GM12878 (cell line): Measurements from ENCODE around the gene PERM1. TPM values are rescaled to one million over a fixed set of nuclear protein-coding genes. Genes with fewer than 3 reads are reported as not detected.

Experiments used
- ATAC-seq: fragments of 200-7000 bp; cut with Tn5 transposase; 3 replicates; pipeline ENCODE4 v1.9.1; 2020; ENCODE audit warnings: mild to moderate bottlenecking, moderate library complexity
- BruUV-seq: library from RNA; stranded (reverse); fragments of 400-500 nt; replicated peaks from 2 replicates; lab custom pipeline; 2021; lab: Mats Ljungman, UMichigan
- CTCF ChIA-PET: fragments of 300-600 bp; sonication (Branson Sonifier 250); formaldehyde crosslinking; extraction: SDS; loops from one replicate; lab custom pipeline; 2021; ENCODE audit warnings: inconsistent platforms; lab: Yijun Ruan, JAX
- POLR2A ChIA-PET: fragments of 350-600 bp; formaldehyde crosslinking; extraction: SDS; loops from one replicate; lab custom pipeline; 2021; ENCODE audit warnings: inconsistent platforms; lab: Charles Lee
- RAD21 ChIA-PET: fragments of 300-600 bp; sonication (Branson Sonifier 250); formaldehyde crosslinking; loops from one replicate; lab custom pipeline; 2023; ENCODE audit warnings: antibody characterized with exemption; ENCODE audit not compliant: unreplicated experiment; lab: Charles Lee
- SMC1A ChIA-PET: fragments of 300-600 bp; sonication (Branson Sonifier 250); formaldehyde crosslinking; loops from one replicate; lab custom pipeline; 2023; ENCODE audit not compliant: unreplicated experiment, uncharacterized antibody; lab: Charles Lee
- DNase-seq: peaks from one replicate; pipeline ENCODE4 v3.0.0-alpha.2; 2011; ENCODE audit warnings: low read depth, low spot score
- FAIRE-seq: peaks from 3 replicates; lab custom pipeline; 2011; peaks lifted over from hg19 to GRCh38; lab: Jason Lieb, UNC
- H2AFZ ChIP-seq: 2 replicates; pipeline ENCODE4 v1.6.0; 2011; ENCODE audit warnings: low read depth, low read length, control low read depth; ENCODE audit not compliant: control insufficient read depth
- H3K27ac ChIP-seq: 2 replicates; pipeline ENCODE4 v1.5.1; 2011; ENCODE audit warnings: control low read depth; ENCODE audit not compliant: control insufficient read depth, insufficient read depth
- H3K27me3 ChIP-seq, 2 experiments: replicated peaks in 1 of 2; 2 replicates each; pipeline versions ENCODE4 v1.6.0 to v1.6.1; 2011; ENCODE audit warnings: low read length in 1 of 2; ENCODE audit not compliant: control insufficient read depth in 2 of 2, insufficient read depth in 2 of 2
- H3K36me3 ChIP-seq, 2 experiments: 2 replicates each; pipeline ENCODE4 v1.5.1; 2011; ENCODE audit warnings: low read length in 1 of 2; ENCODE audit not compliant: control insufficient read depth in 2 of 2, insufficient read depth in 2 of 2
- H3K4me1 ChIP-seq: 2 replicates; pipeline ENCODE4 v1.6.1; 2011; ENCODE audit warnings: mild to moderate bottlenecking, low read length, moderate library complexity, mixed read lengths; ENCODE audit not compliant: control insufficient read depth, insufficient read depth
- H3K4me2 ChIP-seq: 2 replicates; pipeline ENCODE4 v1.6.0; 2011; ENCODE audit warnings: control low read depth; ENCODE audit not compliant: control insufficient read depth, insufficient read depth
- H3K4me3 ChIP-seq: fragments of 200-600 bp; sonication (generic); 2 replicates; pipeline ENCODE4 v1.5.1; 2016
- H3K79me2 ChIP-seq: 2 replicates; pipeline ENCODE4 v1.6.0; 2011; ENCODE audit warnings: low read length; ENCODE audit not compliant: control insufficient read depth, insufficient read depth
- H3K9ac ChIP-seq: 2 replicates; pipeline ENCODE4 v1.8.0; 2011; ENCODE audit warnings: low read length, control low read depth, mixed read lengths; ENCODE audit not compliant: control insufficient read depth, insufficient read depth
- H3K9me3 ChIP-seq: replicated peaks from 3 replicates; pipeline ENCODE4 v1.5.1; 2011; ENCODE audit warnings: mild to moderate bottlenecking, low read length; ENCODE audit not compliant: control insufficient read depth, insufficient read depth
- H4K20me1 ChIP-seq: 2 replicates; pipeline ENCODE4 v1.6.0; 2011; ENCODE audit not compliant: control insufficient read depth, insufficient read depth
- GABPA ChIP-seq: IDR thresholded peaks from 2 replicates; pipeline ENCODE4 v1.6.1; 2014; ENCODE audit warnings: antibody characterized with exemption, low read depth, mild to moderate bottlenecking, inconsistent platforms
- JUNB ChIP-seq: IDR thresholded peaks from 2 replicates; pipeline ENCODE4 v1.6.1; 2016; ENCODE audit warnings: antibody characterized with exemption, mild to moderate bottlenecking
- JUND ChIP-seq: IDR thresholded peaks from 2 replicates; pipeline ENCODE4 v1.6.1; 2012; ENCODE audit warnings: low read depth, mild to moderate bottlenecking, low read length, improper control_type of control experiment, moderate library complexity
- MEF2B ChIP-seq: fragments of 450-650 bp; IDR thresholded peaks from 2 replicates; pipeline ENCODE4 v1.6.1; 2018; ENCODE audit warnings: mild to moderate bottlenecking, moderate library complexity; ENCODE audit not compliant: partially characterized antibody, poor library complexity, severe bottlenecking
- NR2F1 ChIP-seq: fragments of 450-650 bp; conservative IDR thresholded peaks from 2 replicates; pipeline ENCODE4 v1.6.1; 2017; ENCODE audit warnings: mild to moderate bottlenecking
- PAX5 ChIP-seq: IDR thresholded peaks from 2 replicates; pipeline ENCODE4 v1.6.1; 2011; ENCODE audit warnings: low read depth, low read length, borderline replicate concordance
- PAX8 ChIP-seq: fragments of 450-650 bp; IDR thresholded peaks from 2 replicates; pipeline ENCODE4 v1.6.1; 2017; ENCODE audit warnings: mild to moderate bottlenecking, moderate library complexity
- PML ChIP-seq: IDR thresholded peaks from 2 replicates; pipeline ENCODE4 v1.6.1; 2012; ENCODE audit warnings: low read length, inconsistent platforms
- RAD21 ChIP-seq: IDR thresholded peaks from 2 replicates; pipeline ENCODE4 v1.6.1; 2011; ENCODE audit warnings: mild to moderate bottlenecking, low read depth, low read length, moderate library complexity; ENCODE audit not compliant: insufficient read depth
- RAD51 ChIP-seq: fragments of 450-650 bp; IDR thresholded peaks from 2 replicates; pipeline ENCODE4 v1.6.1; 2016; ENCODE audit warnings: moderate library complexity, mild to moderate bottlenecking, inconsistent platforms
- SMAD1 ChIP-seq: fragments of 450-650 bp; IDR thresholded peaks from 2 replicates; pipeline ENCODE4 v1.6.1; 2018; ENCODE audit warnings: mild to moderate bottlenecking, low read depth; ENCODE audit not compliant: partially characterized antibody
- SRF ChIP-seq, 2 experiments: IDR thresholded peaks; 2 replicates each; pipeline ENCODE4 v1.6.1; 2011; ENCODE audit warnings: low read depth in 2 of 2, low read length in 2 of 2, mild to moderate bottlenecking in 1 of 2, moderate library complexity in 1 of 2
- TARDBP ChIP-seq: IDR thresholded peaks from 2 replicates; pipeline ENCODE4 v1.6.1; 2016; ENCODE audit warnings: borderline replicate concordance
- USF2 ChIP-seq: IDR thresholded peaks from 2 replicates; pipeline ENCODE4 v1.6.1; 2011; ENCODE audit warnings: low read depth, low read length, improper control_type of control experiment, borderline replicate concordance
- ZNF207 ChIP-seq: fragments of 450-650 bp; IDR thresholded peaks from 2 replicates; pipeline ENCODE4 v1.6.1; 2014; ENCODE audit warnings: antibody characterized with exemption, mild to moderate bottlenecking, borderline replicate concordance
- WGBS: methylation state at CpG from one replicate; pipeline ENCODE4 v1.1.6; 2016; ENCODE audit warnings: low lambda C conversion rate; ENCODE audit not compliant: insufficient replicate concordance, insufficient coverage; ENCODE audit errors: missing lambda C conversion rate; 5-methylcytosine and 5-hydroxymethylcytosine counted together
- in situ Hi-C: fragments of 300-500 bp; cut with MboI; formaldehyde crosslinking; loops from 9 replicates; pipeline ENCODE4 v1.14.3; 2018; ENCODE audit warnings: mixed read lengths
- intact Hi-C: fragments of 100-400 bp; cut with micrococcal nuclease; formaldehyde crosslinking; loops from one replicate; pipeline ENCODE4 v1.14.2; 2022; ENCODE audit not compliant: unreplicated experiment
- polyA plus RNA-seq, 11 experiments: library from polyadenylated mRNA; depleted of rRNA in 4 of 11; unstranded in 6 of 11; stranded (reverse) in 5 of 11; fragments of >200 nt; fragmentation: Nextera tagmentation in 4 of 11; fragmentation: Illumina TruSeq in 1 of 11; extraction: Ambion mirVana in 4 of 11; extraction: Trizol in 1 of 11; gene quantifications; 1 replicate in 1 of 11; 2 replicates in 10 of 11; pipeline versions ENCODE4 v1.2.1 to v1.2.3, GENCODE V29; 2011 to 2016; ENCODE audit warnings: inconsistent platforms in 2 of 11, missing spikeins in 2 of 11, low read depth in 1 of 11
- total RNA-seq, 4 experiments: library from RNA; depleted of rRNA in 3 of 4; stranded (reverse); fragments of >200 nt in 3 of 4; fragmentation: Illumina TruSeq in 1 of 4; extraction: Trizol in 1 of 4; gene quantifications; 2 replicates each; pipeline versions ENCODE4 v1.2.1 to v1.2.3, GENCODE V29; 2013 to 2021
- TF ChIP-seq, protein P1 (sequence below): IDR thresholded peaks from 2 replicates; pipeline ENCODE4 v1.6.1; 2012; ENCODE audit warnings: low read depth, low read length, improper control_type of control experiment

The PERM1 gene
- total and polyA plus RNA-seq, 10 of the 15 experiments (the other 5 are each of a cell fraction or from before 2014, with no cell fraction given) = not detected

DNA sequence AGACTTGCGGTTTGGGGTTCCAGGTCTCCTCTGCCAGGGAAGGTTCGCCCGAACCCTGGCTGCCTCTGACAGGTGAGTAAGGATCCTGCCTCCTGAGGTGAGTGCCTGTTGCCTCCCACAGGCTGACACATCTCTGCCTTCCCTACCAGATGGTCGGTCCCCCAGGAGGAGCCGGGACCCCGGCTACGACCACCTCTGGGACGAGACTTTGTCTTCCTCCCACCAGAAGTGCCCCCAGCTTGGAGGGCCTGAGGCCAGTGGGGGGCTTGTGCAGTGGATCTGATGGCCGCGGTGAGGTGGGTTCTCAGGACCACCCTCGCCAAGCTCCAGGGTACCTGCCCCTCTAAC lies 7.6 kb downstream of the PERM1 start:
- no peaks in the 10 kb centered on the region for H3K79me2 ChIP-seq
- DNase-seq (no peak), FAIRE-seq (no peak), ATAC-seq (no peak)
- no TSS peak for BruUV-seq
- no peaks in the 10 kb centered on the region for H3K4me1 ChIP-seq
- TF ChIP-seq SMAD1 (no peak), TARDBP (no peak), RAD51 (no peak), JUND (no peak), USF2 (no peak), MEF2B (no peak), PAX8 (no peak), NR2F1 (no peak), JUNB (no peak), RAD21 (no peak), PML (no peak), SRF (IDR thresholded peaks at IDR 0.05; ENCODE audit: low read depth in 2 of 2, low read length in 2 of 2) (no peak), ZNF207 (no peak), GABPA (no peak), PAX5 (no peak)
- TF ChIP-seq, protein P1, sequence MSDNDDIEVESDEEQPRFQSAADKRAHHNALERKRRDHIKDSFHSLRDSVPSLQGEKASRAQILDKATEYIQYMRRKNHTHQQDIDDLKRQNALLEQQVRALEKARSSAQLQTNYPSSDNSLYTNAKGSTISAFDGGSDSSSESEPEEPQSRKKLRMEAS = no peak
- intact Hi-C loops = no loop called here
- H3K4me2 ChIP-seq = no peak overlapping the region
- H3K4me3 ChIP-seq = no peak overlapping the region
- SMC1A ChIA-PET = no interaction called here
- no peak overlapping the region for H3K9ac ChIP-seq
- in situ Hi-C loops = no loop called here
- no peak overlapping the region for H2AFZ ChIP-seq
- RAD21 ChIA-PET = no interaction called here
- no peaks in the 10 kb centered on the region for H4K20me1 ChIP-seq
- POLR2A ChIA-PET = no interaction called here
- no peak overlapping the region for H3K27ac ChIP-seq
- H3K27me3 ChIP-seq = no peaks in the 10 kb centered on the region
- WGBS = 47% methylated on average over 11 of the region's 11 CpGs
- CTCF ChIA-PET = no interaction called here
- H3K36me3 ChIP-seq = no peaks in the 10 kb centered on the region
- H3K9me3 ChIP-seq = no peaks in the 10 kb centered on the region; the same call in 2 of the 3 replicates
